ENCODE data around the gene MTCP1. TPM values are rescaled to one million over a fixed set of nuclear protein-coding genes. Genes with fewer than 3 reads are reported as not detected.

MTCP1 gene, protein sequence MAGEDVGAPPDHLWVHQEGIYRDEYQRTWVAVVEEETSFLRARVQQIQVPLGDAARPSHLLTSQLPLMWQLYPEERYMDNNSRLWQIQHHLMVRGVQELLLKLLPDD
- 3.4 TPM for total RNA-seq

DNA sequence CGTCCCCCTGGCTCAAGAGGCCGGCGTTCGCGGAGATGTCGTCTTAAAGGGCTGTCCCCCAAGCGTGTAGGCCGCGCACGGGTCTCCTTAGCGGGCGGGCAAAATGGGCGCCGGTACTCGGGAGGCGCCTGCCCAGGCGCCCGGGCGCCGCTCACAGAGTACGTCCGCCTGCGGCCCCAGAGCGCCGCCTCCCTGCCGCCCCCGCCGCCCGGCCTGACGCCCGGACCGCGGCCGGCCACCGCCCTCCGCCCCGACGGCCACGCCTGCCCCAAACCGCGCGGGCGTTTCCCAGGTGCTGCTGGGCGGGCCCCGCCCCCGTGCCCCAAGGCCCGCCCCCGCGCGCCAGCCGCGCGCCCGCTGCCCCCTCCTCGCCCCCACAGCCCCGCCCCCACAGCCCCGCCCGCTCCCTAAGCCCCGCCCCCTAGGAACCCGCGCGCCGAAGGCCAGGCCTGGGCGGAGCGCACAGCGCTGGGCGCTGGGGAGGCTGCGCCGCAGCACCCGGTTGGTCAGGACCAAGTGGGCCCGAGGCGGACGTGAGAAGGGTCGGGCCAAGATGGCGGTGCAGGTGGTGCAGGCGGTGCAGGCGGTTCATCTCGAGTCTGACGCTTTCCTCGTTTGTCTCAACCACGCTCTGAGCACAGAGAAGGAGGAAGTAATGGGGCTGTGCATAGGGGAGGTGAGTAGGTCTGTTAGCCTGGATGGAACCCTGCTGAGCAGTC is at the start of gene MTCP1, which contains the start of the genes BRCC3 and CMC4:
Gene MTCP1 (minus strand): TSS at position 162 of the 719 bp plus-strand sequence. CDS start 5,126 bp downstream, outside the sequence.
Gene BRCC3 (plus strand): TSS at position 534 of the 719 bp plus-strand sequence. CDS start 20 bp downstream, at position 554.
Gene CMC4 (minus strand): TSS at position 162 of the 719 bp plus-strand sequence. CDS start 7,113 bp downstream, outside the sequence.

DNA sequence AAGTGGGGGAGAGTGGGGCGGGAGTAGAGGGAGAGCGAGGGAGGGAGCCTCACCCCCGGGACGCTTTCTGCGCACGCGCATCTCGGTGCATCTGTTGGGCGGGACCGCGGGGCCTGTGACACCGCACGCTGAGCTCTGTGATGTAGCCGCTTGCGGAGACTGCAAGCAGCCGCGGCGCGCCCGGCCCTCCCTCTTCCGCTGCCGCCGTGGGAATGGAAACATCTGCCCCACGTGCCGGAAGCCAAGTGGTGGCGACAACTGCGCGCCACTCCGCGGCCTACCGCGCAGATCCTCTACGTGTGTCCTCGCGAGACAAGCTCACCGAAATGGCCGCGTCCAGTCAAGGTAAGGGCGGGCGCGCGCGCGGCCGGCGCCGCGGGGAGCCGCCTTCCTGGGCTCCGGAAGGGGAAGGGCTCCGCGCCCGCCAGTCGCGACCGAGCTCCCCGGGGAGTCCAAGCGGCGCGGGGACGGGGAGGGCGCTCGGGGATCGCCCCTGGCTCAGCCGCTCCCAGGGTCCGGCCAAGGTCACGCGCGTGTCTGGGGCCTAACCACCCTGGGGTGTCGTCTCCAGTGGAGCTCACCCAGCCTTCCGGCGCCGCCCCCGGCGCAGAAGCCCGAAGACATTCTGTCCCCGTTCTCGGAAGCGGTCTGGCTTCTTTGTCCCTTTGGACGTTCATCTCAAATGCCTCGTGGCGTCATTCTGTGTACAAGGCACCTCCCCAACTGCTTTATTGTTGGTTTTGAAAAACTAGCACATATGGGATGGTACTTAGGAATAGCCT is 44.0 kb downstream of the MTCP1 start, which contains the start of gene FUNDC2:
Gene FUNDC2 (plus strand): TSS at position 118 of the 782 bp plus-strand sequence. CDS start 95 bp downstream, at position 213.

DNA sequence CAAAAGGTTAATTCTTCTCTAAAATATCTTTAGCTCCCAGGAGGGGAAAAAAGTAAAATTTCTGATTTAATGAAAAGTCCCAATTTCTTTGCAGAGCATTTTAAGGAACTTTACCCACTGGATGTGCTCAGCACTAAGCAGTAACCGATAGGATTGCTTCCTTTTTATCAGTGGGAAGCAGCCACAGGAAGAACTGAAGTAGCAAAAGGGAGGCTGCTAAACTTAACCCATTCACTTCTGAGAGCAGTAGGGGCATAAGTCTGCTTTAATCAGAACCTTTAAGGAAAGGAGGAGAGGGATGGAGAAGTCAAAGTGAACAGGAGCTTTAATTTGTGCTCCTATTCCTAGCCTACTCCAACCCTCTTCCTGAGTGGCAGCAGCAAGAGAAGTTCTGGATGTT is 48.4 kb downstream of the MTCP1 start, which contains the start of gene F8:
Gene F8 (minus strand): TSS at position 139 of the 400 bp plus-strand sequence. CDS start 171 bp downstream, outside the sequence.

Other genes with a start within 250 kb of the MTCP1 start
- gene SMIM9, start 236.5 kb downstream of the MTCP1 start, total RNA-seq = not detected
- 5.6 TPM for gene F8A1, start 184.8 kb downstream of the MTCP1 start, total RNA-seq
- 5.6 TPM for gene F8, start 48.4 kb downstream of the MTCP1 start, total RNA-seq
- 31.9 TPM for gene FUNDC2, start 44.3 kb downstream of the MTCP1 start, total RNA-seq
- 3.8 TPM for gene CMC4, start within 50 bp of the MTCP1 start, total RNA-seq
- gene BRCC3, start 372 bp upstream of the MTCP1 start, total RNA-seq = 18.8 TPM
- gene VBP1, start 145.3 kb upstream of the MTCP1 start, total RNA-seq = 75.1 TPM
- gene RAB39B, start 193.4 kb upstream of the MTCP1 start, total RNA-seq = 27.2 TPM